Measurements from ENCODE around the gene WFDC5. TPM values are rescaled to one million over a fixed set of nuclear protein-coding genes. Genes with fewer than 3 reads are reported as not detected.

The WFDC5 gene
- polyA plus RNA-seq, 1 experiment: not detected

DNA sequence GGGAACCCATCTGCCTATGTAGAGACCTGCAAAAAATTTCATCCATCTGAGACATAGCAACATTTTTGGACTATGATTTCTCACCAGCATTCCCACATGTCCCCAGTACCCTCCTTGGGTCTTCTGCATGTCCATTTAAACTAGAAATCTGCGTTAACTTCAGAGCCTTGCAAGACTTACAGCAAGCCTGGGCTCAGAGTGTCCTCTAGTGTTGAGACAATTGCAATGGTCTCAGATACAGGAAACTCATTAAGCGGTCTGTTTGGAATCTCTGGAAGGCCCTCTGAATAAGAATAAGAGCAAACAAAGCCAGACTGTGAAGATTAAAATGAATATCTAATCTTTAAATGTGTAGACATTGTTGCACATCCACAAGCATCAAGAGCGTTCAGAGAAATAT, 39.2 kb upstream of the WFDC5 start:
- DNase-seq (ENCODE audit: low read depth, low spot score): no peak
- POLR2A ChIA-PET: no interaction called here
- H3K4me3 ChIP-seq (ENCODE audit: low read depth, low read length): no peak overlapping the region
- CTCF ChIA-PET: interaction anchor here (0.5 kb wide), 1 partner anchor 253 kb away, joined by 3 read pairs; no protein-coding TSS in a partner anchor
- H3K27me3 ChIP-seq (ENCODE audit: control insufficient read depth, insufficient read depth, low read length): peaks cover 6% of the 10 kb centered on the region
- H3K9me3 ChIP-seq (ENCODE audit: control insufficient read depth, insufficient read depth, low read length): no peaks in the 10 kb centered on the region
- no peak overlapping the region for H3K27ac ChIP-seq (ENCODE audit: low read depth, low read length)
- TF ChIP-seq, protein P1, sequence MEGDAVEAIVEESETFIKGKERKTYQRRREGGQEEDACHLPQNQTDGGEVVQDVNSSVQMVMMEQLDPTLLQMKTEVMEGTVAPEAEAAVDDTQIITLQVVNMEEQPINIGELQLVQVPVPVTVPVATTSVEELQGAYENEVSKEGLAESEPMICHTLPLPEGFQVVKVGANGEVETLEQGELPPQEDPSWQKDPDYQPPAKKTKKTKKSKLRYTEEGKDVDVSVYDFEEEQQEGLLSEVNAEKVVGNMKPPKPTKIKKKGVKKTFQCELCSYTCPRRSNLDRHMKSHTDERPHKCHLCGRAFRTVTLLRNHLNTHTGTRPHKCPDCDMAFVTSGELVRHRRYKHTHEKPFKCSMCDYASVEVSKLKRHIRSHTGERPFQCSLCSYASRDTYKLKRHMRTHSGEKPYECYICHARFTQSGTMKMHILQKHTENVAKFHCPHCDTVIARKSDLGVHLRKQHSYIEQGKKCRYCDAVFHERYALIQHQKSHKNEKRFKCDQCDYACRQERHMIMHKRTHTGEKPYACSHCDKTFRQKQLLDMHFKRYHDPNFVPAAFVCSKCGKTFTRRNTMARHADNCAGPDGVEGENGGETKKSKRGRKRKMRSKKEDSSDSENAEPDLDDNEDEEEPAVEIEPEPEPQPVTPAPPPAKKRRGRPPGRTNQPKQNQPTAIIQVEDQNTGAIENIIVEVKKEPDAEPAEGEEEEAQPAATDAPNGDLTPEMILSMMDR (IDR thresholded peaks at IDR 0.05; ENCODE audit: low read depth, low read length): 0 out of 2 replicates have a peak, but pooled peaks have one; percentile 8

DNA sequence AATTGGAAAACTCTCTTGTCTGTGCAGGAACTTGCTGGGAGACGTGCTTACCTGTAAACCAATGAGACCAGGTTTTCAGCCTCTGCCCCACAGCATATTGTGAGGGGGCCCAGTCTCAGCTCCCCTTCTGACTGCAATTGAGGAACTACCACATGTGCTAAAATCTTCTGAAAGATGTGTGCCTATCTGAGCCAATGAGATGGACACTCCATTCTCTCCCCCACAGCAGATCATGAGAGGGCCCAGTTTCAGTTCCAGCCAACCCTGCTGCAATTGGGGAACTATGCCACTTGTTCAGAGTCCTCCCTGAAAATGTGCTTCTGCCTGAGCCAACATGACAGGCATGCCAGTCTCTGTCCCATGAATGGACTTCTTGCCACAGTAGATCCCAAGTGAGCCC, 38.8 kb upstream of the WFDC5 start:
- Histone ChIP-seq H3K9me3 (ENCODE audit: control insufficient read depth, insufficient read depth, low read length) (no peaks in the 10 kb centered on the region), H3K4me3 (ENCODE audit: low read depth, low read length) (no peak overlapping the region), H3K27ac (ENCODE audit: low read depth, low read length) (no peak overlapping the region), H3K27me3 (ENCODE audit: control insufficient read depth, insufficient read depth, low read length) (peaks cover 6% of the 10 kb centered on the region)
- TF ChIP-seq, protein P1 (IDR thresholded peaks at IDR 0.05; ENCODE audit: low read depth, low read length): no peak
- no peak for DNase-seq (ENCODE audit: low read depth, low spot score)
- ChIA-PET CTCF (no interaction called here), POLR2A (no interaction called here)

DNA sequence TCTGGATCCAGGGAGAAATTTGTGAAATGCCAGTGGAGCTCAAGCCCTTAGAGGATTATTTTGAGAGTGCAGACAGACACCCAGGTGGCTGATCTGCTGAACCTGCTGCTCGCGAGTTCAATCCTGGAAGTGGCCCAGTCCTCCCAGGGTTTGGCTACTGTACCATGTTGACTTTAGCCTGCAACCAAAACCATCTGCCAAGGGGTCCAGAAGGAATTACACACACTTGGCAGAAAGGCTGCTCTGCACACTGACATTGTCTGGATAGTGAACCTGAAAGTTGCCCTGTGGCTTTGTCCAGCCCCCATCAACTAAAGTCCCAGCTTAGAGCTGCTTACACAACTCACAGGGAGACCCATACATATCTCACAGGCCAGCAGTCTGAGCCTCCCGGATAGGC, 38.2 kb upstream of the WFDC5 start:
- ChIA-PET POLR2A (no interaction called here), CTCF (no interaction called here)
- Histone ChIP-seq H3K9me3 (ENCODE audit: control insufficient read depth, insufficient read depth, low read length) (no peaks in the 10 kb centered on the region), H3K27me3 (ENCODE audit: control insufficient read depth, insufficient read depth, low read length) (peaks cover 6% of the 10 kb centered on the region), H3K27ac (ENCODE audit: low read depth, low read length) (no peak overlapping the region), H3K4me3 (ENCODE audit: low read depth, low read length) (no peak overlapping the region)
- TF ChIP-seq, protein P1 (IDR thresholded peaks at IDR 0.05; ENCODE audit: low read depth, low read length): no peak
- no peak for DNase-seq (ENCODE audit: low read depth, low spot score)

DNA sequence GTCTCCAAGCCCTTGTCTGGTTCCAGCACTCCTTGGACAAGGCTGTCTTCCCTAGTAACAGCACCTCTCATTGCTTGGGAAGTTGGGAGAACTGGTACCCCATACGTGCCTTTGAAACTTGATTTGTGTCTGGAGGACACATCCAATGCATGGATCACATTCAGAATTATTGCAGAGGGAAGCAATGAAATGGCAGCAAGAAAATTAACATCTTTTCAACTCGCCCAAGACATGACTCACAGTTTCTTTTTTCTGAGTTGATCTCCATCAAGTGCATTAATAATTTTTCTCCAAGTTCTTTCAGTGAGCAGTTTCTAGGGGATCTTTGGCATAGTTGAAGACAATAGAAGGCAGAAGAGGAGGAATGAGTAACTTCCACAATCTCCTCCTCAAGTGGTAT, 37.4 kb upstream of the WFDC5 start:
- H3K4me3 ChIP-seq (ENCODE audit: low read depth, low read length): no peak overlapping the region
- no peak overlapping the region for H3K27ac ChIP-seq (ENCODE audit: low read depth, low read length)
- no peak for DNase-seq (ENCODE audit: low read depth, low spot score)
- H3K27me3 ChIP-seq (ENCODE audit: control insufficient read depth, insufficient read depth, low read length): peaks cover 9% of the 10 kb centered on the region
- no peaks in the 10 kb centered on the region for H3K9me3 ChIP-seq (ENCODE audit: control insufficient read depth, insufficient read depth, low read length)
- ChIA-PET POLR2A (no interaction called here), CTCF (no interaction called here)
- TF ChIP-seq, protein P1 (IDR thresholded peaks at IDR 0.05; ENCODE audit: low read depth, low read length): no peak

DNA sequence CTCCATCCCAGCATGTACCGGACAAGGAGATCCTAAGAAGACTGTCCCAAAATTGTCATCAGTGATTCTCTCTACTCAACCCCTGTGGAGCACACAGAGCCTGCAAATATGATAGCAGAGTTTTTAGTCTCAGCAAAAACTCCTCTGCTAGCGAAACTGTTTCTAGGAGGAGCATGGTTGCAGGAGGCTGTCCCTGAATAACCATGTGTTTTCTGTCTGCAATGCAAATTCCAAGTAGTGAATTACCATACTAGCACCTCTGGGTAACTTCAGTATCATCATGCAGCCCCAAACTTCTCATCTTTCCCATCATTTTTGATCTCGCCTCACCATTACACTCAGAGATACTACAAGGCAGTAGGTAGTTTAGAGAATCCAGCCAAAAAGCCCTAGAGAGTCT, 34.1 kb upstream of the WFDC5 start:
- ChIA-PET CTCF (no interaction called here), POLR2A (no interaction called here)
- no peaks in the 10 kb centered on the region for H3K9me3 ChIP-seq (ENCODE audit: control insufficient read depth, insufficient read depth, low read length)
- no peak overlapping the region for H3K27ac ChIP-seq (ENCODE audit: low read depth, low read length)
- H3K27me3 ChIP-seq (ENCODE audit: control insufficient read depth, insufficient read depth, low read length): peaks cover 13% of the 10 kb centered on the region
- no peak overlapping the region for H3K4me3 ChIP-seq (ENCODE audit: low read depth, low read length)
- TF ChIP-seq, protein P1 (IDR thresholded peaks at IDR 0.05; ENCODE audit: low read depth, low read length): no peak
- DNase-seq (ENCODE audit: low read depth, low spot score): no peak
